GM18868 (cell line): ENCODE data around the gene SLC30A5.

Experiments
- ATAC-seq: cut with Tn5 transposase; IDR thresholded peaks from one replicate; pipeline ENCODE4 v1.9.1; 2021; ENCODE audit warnings: mild to moderate bottlenecking, moderate library complexity; ENCODE audit not compliant: unreplicated experiment

Gene SLC30A5

DNA sequence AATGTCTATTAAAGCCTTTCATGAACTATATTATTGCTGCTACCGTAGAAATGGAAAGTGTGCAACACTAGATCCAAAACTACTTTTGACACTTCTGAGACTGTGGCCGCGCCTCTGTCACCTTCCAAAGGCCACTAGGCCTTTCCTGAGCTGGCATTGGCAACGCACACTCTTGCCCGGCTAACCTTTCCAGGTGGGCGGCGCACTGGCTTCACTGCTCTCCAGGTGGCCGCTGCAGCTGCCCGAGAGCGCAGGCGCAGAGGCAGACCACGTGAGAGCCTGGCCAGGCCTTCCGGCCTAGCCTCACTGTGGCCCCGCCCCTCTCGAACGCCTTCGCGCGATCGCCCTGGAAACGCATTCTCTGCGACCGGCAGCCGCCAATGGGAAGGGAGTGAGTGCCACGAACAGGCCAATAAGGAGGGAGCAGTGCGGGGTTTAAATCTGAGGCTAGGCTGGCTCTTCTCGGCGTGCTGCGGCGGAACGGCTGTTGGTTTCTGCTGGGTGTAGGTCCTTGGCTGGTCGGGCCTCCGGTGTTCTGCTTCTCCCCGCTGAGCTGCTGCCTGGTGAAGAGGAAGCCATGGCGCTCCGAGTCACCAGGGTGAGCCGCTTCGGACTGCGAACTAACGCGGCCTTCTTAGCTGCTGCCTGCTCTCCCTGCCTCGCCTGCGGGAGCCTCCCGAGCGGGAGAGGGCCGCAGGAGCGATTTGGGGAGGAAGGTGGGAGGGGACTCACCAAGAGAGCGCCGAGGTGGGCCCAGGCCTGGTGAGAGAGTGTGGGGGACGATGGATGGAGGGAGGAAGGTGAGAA is 73.1 kb downstream of the SLC30A5 start, which contains the start of gene CCNB1:
Gene CCNB1 (plus strand): TSS at position 465 of the 807 bp plus-strand sequence. CDS start 113 bp downstream, at position 578.
- ATAC-seq = peak; percentile 99

- ATAC-seq = no peak
Observed at GRCh38 chr5:69167493-69167855, 73.7 kb downstream of the SLC30A5 start.

GRCh38 chr5:69167929-69168328 is 74.1 kb downstream of the SLC30A5 start:
- no peak for ATAC-seq

DNA sequence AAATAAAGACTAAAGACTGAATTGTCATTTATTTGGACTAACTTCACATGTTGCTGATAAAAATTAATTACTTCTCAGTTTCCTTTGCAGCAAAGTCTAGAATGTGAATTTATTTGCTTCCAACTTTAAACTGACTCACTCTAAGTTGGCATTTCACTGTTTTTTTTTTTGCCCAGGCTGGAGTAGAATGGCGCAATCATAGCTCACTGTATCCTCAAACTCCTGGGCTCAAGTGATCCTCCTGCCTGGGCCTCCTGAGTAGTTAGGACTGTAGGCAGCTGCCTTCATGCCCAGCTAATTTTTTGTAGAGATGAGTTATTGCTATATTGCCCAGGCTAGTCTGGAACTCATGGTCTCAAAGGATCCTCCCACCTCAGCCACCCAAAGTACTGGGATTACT is 76.7 kb downstream of the SLC30A5 start:
- no peak for ATAC-seq

DNA sequence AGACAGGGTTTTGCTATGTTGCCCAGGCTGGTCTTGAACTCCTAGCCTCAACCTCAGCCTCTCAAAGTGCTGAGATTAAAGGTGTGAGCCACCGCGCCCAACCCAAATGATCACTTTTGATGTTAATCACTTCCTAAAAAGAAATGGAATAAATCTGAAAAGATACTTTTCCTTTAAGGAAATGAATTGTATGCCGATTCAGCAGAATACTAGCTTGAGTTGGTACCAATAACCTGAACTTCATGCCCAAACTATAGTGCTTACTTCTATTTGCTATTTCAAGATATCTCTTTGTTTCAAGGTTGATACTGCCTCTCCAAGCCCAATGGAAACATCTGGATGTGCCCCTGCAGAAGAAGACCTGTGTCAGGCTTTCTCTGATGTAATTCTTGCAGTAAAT is 77.2 kb downstream of the SLC30A5 start:
- no peak for ATAC-seq
